OCI-LY3 (cell line): ENCODE measurements around the gene ZNF182.

Source experiments
- H2AFZ ChIP-seq: fragments of 200-600, 300-600 bp; shearing (Covaris generic); 2 replicates; pipeline ENCODE4 v1.6.0; 2014; ENCODE audit warnings: antibody characterized with exemption, low read depth, low read length
- H3K27ac ChIP-seq: fragments of 200-600, 300-600 bp; sonication (generic); 2 replicates; pipeline ENCODE4 v1.5.1; 2014; ENCODE audit warnings: mild to moderate bottlenecking, low read length, moderate library complexity, mixed read lengths
- H3K27me3 ChIP-seq: fragments of 200-600, 300-600 bp; sonication (generic); 2 replicates; pipeline ENCODE4 v1.6.1; 2014; ENCODE audit warnings: low read depth, low read length, mixed read lengths
- H3K36me3 ChIP-seq: fragments of 200-600, 300-600 bp; sonication (generic); replicated peaks from 2 replicates; pipeline ENCODE3; 2014; ENCODE audit warnings: low read depth, low read length, mixed read lengths
- H3K4me1 ChIP-seq: fragments of 300-600, 200-600 bp; sonication (generic); 2 replicates; pipeline ENCODE4 v1.6.1; 2014; ENCODE audit warnings: low read length, mixed read lengths
- H3K4me2 ChIP-seq: fragments of 200-600, 300-600 bp; sonication (generic); 2 replicates; pipeline ENCODE4 v1.6.1; 2014; ENCODE audit warnings: low read length, mixed read lengths
- H3K4me3 ChIP-seq: fragments of 300-600, 200-600 bp; sonication (generic); 2 replicates; pipeline ENCODE4 v1.5.1; 2014; ENCODE audit warnings: antibody characterized with exemption, mild to moderate bottlenecking, low read length, moderate library complexity
- H3K79me2 ChIP-seq: fragments of 300-600, 200-600 bp; shearing (Covaris generic); 2 replicates; pipeline ENCODE4 v1.6.1; 2014; ENCODE audit warnings: mild to moderate bottlenecking, low read length, mixed read lengths
- H3K9ac ChIP-seq: fragments of 300-600, 200-600 bp; shearing (Covaris generic); 2 replicates; pipeline ENCODE4 v1.6.0; 2014; ENCODE audit warnings: mild to moderate bottlenecking, low read length, moderate library complexity
- H3K9me3 ChIP-seq: fragments of 200-600, 300-600 bp; shearing (Covaris generic); 2 replicates; pipeline ENCODE4 v1.6.1; 2014; ENCODE audit warnings: low read length, mixed read lengths; ENCODE audit not compliant: insufficient read depth
- H4K20me1 ChIP-seq: fragments of 200-600, 300-600 bp; sonication (generic); 2 replicates; pipeline ENCODE4 v1.6.1; 2016; ENCODE audit warnings: low read length, mixed read lengths; ENCODE audit not compliant: insufficient read depth
- CTCF ChIP-seq: fragments of 200-600, 300-600 bp; sonication (generic); IDR thresholded peaks from 2 replicates; pipeline ENCODE4 v1.5.1; 2014; ENCODE audit warnings: antibody characterized with exemption, low read length, low read depth
- EZH2phosphoT487 ChIP-seq: fragments of 200-600 bp; shearing (Covaris generic); IDR thresholded peaks from 2 replicates; pipeline ENCODE4 v1.6.1; 2018; ENCODE audit warnings: antibody characterized with exemption, mixed run types, low read depth

The ZNF182 gene

GRCh38 chrX:48003758-48004457, at the start of gene ZNF182:
Gene ZNF182 (minus strand): TSS chrX:48003989. CDS start chrX:48002609, 1,380 bp downstream.
- Histone ChIP-seq H3K4me3 (peak within 1 kb of the TSS; percentile 99), H3K4me2 (peak within 1 kb of the TSS; percentile 83), H3K27me3 (no peaks in the 10 kb centered on the region), H3K27ac (peak within 1 kb of the TSS; percentile 75), H3K4me1 (peaks cover 5% of the 10 kb centered on the region), H2AFZ (peak within 1 kb of the TSS; percentile 66; the same call in 1 of the 2 replicates), H3K79me2 (peaks cover 32% of the 10 kb centered on the region), H3K9me3 (no peaks in the 10 kb centered on the region), H3K9ac (peak within 1 kb of the TSS; percentile 96), H4K20me1 (no peaks in the 10 kb centered on the region), H3K36me3 (peaks cover 26% of the 10 kb centered on the region)
- TF ChIP-seq EZH2phosphoT487 (no peak), CTCF (no peak)

- no peak overlapping the region for H3K27ac ChIP-seq
- no peaks in the 10 kb centered on the region for H3K9me3 ChIP-seq
Observed at GRCh38 chrX:48046846-48047245, 43.1 kb upstream of the ZNF182 start.

GRCh38 chrX:48045410-48046311, 41.9 kb upstream of the ZNF182 start:
- H3K4me1 ChIP-seq = no peaks in the 10 kb centered on the region
- no peaks in the 10 kb centered on the region for H3K36me3 ChIP-seq
- H3K79me2 ChIP-seq = no peaks in the 10 kb centered on the region
- no peaks in the 10 kb centered on the region for H3K9me3 ChIP-seq
- H2AFZ ChIP-seq = no peak overlapping the region
- H3K27ac ChIP-seq = no peak overlapping the region
- TF ChIP-seq CTCF = no peak
- TF ChIP-seq EZH2phosphoT487 = no peak
- no peaks in the 10 kb centered on the region for H4K20me1 ChIP-seq
- no peak overlapping the region for H3K9ac ChIP-seq
- H3K27me3 ChIP-seq = no peaks in the 10 kb centered on the region
- no peak overlapping the region for H3K4me2 ChIP-seq
- no peak overlapping the region for H3K4me3 ChIP-seq

More at GRCh38 chrX:48046846-48047245, 43.1 kb upstream of the ZNF182 start:
- Histone ChIP-seq H4K20me1 (no peaks in the 10 kb centered on the region), H3K79me2 (no peaks in the 10 kb centered on the region), H2AFZ (no peak overlapping the region), H3K4me1 (no peaks in the 10 kb centered on the region), H3K27me3 (no peaks in the 10 kb centered on the region), H3K4me3 (no peak overlapping the region), H3K36me3 (no peaks in the 10 kb centered on the region), H3K9ac (no peak overlapping the region), H3K4me2 (no peak overlapping the region)
- TF ChIP-seq EZH2phosphoT487 (no peak), CTCF (no peak)

- no peak overlapping the region for H3K4me2 ChIP-seq
- TF ChIP-seq EZH2phosphoT487 (no peak), CTCF (no peak)
- H3K4me3 ChIP-seq = no peak overlapping the region
- H3K4me1 ChIP-seq = no peaks in the 10 kb centered on the region
- no peak overlapping the region for H3K27ac ChIP-seq
- no peak overlapping the region for H3K9ac ChIP-seq
- H4K20me1 ChIP-seq = no peaks in the 10 kb centered on the region
- no peaks in the 10 kb centered on the region for H3K9me3 ChIP-seq
- H2AFZ ChIP-seq = no peak overlapping the region
- no peaks in the 10 kb centered on the region for H3K79me2 ChIP-seq
- H3K27me3 ChIP-seq = no peaks in the 10 kb centered on the region
- no peaks in the 10 kb centered on the region for H3K36me3 ChIP-seq
Observed at GRCh38 chrX:48043056-48043455, 39.3 kb upstream of the ZNF182 start.
